ENCODE measurements around the gene CNP.
A peak's percentile ranks its signal among the peaks of the same experiment; 100 is the strongest.
"Not testable (repeated sequence)": the region's sequence is repeated elsewhere in the genome, so short reads cannot be mapped to it uniquely, and the experiment has no call there.

The CNP gene

DNA sequence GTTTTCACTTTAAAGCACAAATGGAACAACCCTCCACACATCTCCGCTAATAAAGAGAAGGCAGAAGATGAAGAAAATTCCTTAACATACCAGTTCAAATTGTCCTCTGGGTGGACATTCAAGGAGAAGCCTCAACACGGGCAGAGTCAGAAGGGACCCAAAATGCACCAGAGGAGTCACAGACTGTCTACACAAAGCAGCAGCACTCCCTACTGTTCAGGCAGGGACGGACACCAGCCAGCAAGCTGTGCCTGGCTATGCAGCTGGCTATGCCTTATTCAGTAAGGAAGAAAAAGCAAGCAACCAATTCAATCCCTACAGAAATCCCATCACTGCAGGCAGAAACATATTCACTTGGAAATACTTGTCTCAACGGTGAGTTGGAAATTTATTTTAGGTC is 42.6 kb downstream of the CNP start:
- no peak for DNase-seq (ENCODE audit: low read depth)

DNA sequence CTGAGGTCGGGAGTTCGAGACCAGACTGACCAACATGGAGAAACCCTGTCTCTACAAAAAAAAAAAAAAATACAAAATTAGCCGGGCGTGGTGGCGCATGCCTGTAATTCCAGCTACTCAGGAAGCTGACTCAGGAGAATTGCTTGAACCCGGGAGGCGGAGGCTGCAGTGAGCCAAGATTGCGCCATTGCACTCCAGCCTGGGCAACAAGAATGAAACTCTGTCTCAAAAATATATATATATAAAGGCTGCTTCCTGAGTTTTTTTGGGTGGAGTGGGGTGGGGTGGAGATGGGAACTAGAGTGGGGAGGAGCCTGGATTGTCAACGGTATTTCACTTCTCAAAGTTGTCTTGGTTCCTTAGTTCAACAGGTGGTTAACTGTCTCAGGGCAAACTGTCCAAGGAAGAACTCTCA is 43.7 kb downstream of the CNP start:
- peak; percentile 62 for DNase-seq (ENCODE audit: low read depth)

DNA sequence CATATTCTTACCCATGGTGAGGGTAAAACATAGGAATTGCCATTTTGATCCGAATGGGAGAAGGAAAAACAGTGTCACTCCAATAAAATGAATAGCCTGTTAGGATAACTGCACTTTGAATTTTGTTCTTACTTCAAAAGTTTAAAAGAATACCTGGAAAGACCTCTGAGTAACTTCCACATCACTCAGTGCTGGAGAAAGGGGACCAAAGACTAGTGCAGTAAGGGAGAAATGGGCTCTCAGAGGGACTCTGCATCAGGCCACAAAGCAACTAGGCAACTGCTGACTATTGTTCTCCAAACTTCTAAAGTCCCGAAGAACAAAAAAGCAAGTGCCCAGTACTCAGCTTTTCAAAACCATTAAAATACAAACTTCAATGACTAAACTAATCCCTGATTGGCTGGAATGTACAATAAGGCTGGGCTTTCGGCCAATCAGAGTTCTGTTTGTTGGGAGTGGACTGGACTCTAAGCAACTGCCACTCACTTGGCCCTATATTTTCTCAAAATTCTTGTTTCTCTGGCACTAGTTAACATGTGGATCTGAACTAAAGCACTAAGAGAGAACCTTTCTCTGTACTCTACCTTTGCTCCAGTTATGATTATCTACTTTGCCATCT is 44.4 kb downstream of the CNP start:
- DNase-seq (ENCODE audit: low read depth) = peak; percentile 34

DNA sequence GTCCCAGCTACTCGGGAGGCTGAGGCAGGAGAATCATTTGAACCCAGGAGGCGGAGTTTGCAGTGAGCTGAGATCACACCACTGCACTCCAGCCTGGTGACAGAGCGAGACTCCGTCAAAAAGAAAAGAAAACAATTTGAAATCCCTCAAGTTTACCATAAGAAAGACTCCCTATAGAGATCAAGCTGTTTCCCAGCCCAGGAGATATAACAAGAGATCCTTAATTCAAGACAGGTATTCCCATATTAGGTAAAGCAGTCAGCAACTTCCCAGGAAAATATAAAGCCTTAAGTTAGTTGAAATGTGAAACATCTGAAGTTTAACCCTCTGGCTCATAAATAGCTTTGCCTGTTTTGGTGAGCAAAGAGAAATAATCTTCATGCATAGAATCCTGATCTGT is 45.8 kb downstream of the CNP start:
- not testable (repeated sequence) for DNase-seq (ENCODE audit: low read depth)

DNA sequence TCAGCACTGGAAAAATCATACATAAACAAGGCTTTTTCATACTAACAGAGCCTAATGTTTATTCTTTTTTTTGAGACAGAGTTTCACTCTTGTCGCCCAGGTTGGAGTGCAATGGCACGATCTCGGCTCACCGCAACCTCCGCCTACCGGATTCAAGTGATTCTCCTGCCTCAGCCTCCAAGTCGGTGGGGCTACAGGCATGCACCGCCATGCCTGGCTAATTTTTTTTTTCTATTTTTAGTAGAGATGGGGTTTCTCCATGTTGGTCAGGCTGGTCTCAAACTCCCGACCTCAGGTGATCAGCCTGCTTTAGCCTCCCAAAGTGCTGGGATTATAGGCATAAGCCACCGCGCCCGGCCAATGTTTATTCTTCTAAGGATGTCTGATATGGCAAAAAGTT is 47.1 kb downstream of the CNP start:
- not testable (repeated sequence) for DNase-seq (ENCODE audit: low read depth)

DNA sequence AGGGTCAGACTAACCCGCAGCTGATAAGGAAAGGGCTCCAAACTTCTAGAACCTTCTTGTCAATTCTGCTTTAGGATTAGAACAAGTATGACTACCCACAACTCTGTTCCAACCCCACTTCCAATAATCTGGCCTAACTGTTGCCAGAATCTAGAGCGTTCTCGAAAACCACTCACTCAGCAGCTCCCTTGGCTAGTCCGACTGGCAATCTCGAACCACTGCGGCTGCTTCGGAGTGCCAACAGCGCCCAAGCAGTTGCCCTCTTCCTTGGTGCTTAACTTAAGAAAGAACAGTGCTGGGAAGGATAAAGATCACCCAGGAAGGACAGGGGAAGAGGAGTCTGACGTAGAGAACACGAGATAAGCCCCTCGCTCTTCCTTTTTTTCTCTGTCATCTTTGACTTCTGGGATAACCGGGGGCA is 49.8 kb downstream of the CNP start:
- peak; percentile 32 for DNase-seq (ENCODE audit: low read depth)

DNA sequence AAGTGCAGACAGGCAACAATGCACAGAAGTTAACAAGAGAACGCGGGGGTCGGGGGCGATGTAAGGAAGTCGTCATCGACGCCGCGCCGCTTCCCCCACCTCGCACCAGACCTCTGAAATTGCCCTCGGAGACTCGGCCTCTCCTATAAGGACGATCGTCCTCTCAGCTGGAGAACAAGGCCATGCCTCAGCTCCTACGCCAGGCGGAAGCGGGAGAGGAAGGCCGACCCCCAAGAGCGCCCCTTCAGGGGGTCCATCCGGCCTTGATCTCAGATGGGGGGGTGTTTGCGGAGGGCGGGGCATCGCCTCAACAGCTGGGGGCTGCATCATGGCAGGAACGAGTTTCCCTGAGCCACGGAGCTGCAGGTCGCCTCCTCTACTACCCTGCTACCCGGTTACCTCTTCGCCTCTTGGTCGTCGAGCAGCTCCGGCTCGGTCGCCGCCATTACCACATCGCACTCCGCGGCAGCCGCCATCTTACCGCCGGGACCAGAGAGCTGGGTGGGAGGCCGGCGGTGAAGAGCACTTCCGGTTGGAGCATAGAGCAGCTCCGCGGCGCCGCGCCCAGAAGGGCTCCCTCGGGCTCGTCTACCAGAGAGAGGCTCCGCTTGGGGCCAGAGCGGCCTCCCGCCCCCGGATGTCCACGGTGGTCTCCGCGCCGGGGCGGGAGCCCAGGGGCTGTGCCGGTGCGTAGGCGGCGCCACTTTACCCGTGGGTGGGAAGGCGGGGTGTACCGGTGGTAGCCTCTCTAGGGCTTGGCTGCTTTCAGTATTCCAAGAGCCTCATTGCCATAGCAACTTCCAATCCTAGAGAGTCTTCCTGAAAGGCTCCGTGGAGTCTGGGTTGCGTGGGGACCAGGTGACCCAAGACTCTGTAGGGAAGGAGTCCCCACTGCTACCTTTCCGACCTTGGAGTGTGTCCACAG is 50.6 kb downstream of the CNP start, which contains the start of gene DNAJC7:
Gene DNAJC7, minus strand, starts transcription at position 499 of the 925 bp plus-strand sequence. Its CDS starts 23 bp downstream, at position 476.
- peak; percentile 91 for DNase-seq (ENCODE audit: low read depth)

DNA sequence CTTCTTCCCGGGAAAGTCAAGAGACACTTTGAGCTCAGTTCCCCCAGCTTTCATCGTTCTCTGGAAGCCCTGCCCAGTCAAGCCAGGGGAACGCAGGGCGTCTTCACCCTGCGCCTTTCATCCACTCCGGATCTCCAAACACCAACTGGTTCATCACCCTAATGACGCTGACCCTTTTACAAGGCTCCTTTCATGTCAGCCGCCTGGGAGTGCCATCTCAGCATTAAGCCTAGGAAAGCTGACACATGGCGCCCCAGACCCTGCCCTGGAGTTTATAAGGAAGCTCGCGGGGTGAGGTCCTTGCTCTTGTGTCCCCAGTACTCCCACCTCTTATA is 51.2 kb downstream of the CNP start:
- DNase-seq (ENCODE audit: low read depth) = no peak

DNA sequence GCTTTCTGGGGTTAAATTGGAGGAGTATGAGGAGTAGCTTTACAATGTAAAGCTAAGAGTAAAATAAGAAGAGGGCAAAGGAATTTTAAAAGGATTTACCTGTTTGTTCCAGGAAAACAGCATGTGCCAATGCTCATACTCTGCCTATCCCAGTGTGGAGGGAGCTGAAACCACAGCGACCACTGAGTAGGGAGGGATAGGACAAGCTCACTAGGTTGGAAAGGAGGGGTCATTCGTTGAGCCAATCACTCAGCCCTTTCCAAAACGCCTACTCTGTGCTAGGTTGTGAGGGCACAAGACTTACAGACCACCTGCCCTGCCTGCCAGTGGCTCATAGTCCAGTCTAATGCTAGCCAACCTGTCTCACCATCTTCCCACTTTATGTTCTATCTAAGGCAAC is 51.7 kb downstream of the CNP start:
- no peak for DNase-seq (ENCODE audit: low read depth)

DNA sequence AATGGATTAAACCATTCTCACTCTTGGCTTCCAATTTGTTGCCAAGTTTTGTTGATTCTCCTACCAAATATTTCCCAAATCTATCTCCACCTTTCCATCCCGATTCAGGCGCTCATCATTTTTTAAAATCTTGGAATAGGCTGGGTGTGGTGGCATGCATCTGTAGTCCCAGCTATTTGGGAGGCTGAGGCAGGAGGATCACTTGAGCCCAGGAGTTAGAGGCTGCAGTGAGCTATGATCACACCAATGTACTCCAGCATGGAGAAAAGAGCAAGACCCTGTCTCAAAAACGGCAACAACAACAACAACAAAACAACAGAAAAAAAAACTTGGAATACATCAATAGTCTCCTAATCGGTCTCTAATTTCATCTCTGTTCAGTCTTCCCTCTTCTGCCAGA is 52.4 kb downstream of the CNP start:
- no peak for DNase-seq (ENCODE audit: low read depth)

DNA sequence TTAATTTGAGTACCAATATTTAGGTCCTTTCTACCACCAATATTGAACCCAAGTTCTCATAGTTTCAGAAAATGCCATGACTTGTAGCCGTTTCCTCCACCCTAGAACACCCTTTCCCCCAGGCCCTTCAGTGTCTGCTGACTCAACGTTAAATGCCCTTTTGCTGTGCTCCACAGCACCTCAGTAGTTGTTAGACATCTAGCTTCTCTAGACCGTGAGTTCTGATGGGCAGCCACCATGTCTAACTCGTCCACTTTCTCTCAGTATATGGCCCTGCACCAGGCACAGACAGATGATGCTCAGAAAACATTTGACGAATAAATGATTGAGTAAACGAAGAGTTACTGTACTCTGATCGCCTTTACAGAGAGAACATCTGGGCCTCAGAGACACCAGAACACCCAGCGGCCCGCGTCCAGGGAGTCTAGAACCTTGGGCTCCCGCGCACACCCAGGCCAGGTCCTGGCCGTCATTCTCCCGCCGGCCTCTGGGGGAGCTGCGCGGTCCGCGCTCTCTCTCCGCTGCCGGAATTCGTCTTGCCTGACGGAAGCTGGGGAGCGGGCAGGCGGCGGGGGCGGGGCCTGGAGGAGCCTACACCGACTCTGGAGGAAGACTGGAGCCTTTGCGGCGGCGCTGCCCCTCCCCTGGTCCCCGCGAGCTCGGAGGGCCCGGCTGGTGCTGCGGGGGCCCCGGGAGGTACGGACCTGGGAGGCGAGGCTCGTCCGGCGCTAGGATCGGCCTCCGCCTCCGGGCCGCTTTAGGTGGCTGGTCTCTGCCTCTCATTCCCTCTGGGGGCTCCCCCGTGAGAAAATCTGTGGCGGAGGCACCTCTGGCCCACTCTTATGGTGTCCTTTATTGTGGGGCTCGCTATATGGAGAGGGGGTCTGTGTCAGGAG is 53.2 kb downstream of the CNP start, which contains the start of gene NKIRAS2:
Gene NKIRAS2, plus strand, starts transcription at position 582 of the 896 bp plus-strand sequence. CDS start 1,488 bp downstream, outside the sequence.
- DNase-seq (ENCODE audit: low read depth) = peak; percentile 90

DNA sequence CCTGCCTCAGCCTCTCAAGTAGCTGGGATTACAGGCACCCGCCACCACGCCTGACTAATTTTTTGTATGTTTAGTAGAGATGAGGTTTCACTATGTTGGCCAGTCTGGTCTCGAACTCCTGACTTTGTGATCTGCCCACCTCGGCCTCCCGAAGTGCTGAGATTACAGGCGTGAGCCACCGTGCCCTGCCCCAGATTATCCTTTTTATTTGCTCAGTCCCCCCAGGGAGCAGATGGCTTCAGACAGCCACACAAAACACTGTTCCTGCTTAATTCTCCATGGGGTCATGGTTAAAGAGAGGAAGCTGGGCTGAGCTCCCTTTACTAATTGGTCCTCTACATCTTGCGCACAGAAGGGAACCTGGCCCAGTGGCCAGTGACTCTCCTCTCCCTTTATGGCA is 54.2 kb downstream of the CNP start:
- DNase-seq (ENCODE audit: low read depth) = not testable (repeated sequence)

DNA sequence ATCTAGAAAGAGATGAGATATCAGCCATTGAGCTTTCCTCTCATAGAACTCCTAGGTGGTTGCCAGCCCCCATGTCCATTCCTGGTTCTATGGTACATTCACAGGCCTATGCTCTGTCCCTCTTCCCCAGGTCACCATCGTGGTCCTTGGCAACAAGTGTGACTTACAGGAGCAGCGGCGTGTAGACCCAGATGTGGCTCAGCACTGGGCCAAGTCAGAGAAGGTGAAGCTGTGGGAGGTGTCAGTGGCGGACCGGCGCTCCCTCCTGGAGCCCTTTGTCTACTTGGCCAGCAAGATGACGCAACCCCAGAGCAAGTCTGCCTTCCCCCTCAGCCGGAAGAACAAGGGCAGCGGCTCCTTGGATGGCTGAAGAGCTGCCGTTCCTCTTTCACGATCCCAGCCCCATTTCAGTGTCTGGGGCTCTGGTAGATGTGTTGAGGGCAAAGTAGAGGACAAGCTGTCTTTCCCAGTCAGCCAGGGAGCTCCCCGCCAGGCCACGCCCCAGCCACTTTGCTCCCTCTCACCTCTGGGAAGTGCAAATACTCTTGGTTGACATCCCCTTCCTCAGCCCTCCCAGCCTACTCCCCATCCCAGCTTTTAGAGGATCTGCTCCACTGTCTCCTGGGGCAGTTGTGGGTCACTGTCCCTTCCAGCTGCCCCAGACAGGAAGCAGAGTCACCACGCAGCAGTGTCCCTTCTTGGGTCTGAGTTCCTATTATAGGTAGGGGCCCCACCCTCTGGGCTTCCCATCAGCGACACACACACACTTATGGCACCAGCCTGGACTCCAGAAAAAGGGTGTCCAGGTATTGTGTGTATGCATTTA is 57.1 kb downstream of the CNP start:
- no peak for DNase-seq (ENCODE audit: low read depth)

DNA sequence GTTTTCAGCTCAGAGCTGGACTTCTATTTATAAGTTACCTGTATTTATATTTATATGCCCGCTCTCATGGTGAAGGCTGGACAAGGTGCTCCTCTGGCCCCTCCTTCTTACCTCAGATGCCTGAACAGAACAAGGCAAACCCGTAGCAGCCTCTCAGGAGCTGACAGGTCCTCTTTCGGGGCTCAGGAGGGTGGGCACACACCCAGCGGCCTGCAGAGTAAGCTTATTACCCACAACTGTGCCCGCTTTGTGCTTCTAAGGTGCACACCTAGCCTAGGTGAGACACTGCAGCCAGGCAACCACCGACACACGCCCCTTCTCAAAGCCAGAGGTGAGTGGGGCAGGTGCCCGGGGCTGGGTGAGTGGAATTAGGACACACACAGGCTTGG is 58.6 kb downstream of the CNP start:
- DNase-seq (ENCODE audit: low read depth) = no peak

DNA sequence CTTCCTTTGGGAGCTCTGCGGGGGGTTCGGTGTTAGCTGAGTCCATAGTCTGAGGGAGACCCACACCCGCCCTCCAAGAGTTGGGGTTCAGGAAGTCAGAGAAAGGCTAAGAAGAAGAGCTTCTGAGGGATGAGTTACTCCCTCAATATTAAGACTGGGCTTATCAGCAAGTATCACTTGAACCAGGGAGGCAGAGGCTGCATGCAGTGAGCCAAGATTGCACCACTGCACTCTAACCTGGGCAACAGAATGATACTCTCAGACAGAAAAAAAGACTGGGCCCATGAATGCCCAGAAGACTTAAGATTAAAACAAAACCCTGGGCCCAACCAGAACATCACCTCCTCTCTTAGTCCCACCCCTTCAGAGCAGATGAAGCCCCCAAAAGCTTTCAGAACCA is 59.3 kb downstream of the CNP start:
- DNase-seq (ENCODE audit: low read depth) = no peak

DNA sequence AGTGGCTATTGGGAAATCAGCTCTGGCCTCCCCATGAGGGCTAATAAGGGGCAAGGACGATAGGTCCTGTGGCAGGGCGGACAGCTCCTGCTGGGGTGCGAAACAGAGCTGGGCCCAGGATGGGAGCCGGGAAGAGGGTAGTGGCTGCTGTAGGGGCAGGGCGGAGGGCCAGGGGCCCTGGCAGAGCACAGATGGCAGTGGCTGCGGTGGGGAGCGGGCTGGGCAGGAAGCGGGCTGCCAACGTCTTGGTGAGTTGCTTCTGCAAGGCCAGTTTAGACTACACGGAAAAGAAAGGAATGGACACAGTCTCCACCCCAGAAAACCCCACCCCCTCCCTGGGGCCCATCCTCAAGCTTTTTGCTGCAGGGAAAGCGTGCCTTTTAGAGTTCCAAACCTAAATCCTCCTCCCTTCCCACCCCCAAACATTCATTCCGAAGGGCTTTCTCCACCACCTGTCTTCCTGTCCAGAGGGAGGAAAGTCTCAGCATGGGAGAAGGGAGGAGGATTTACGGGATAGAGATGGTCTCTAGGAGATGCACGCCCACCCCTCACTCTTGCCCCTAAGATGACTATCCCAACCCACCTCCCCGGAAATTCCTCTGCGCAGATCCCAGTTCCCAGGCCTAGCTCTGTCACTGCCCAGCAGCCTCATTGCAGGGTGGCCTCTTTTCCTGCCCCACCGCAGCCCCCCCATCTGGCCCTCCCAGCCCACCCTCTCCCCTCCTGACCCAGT is 60.4 kb downstream of the CNP start:
- DNase-seq (ENCODE audit: low read depth) = no peak
